Suprapubic skin (tissue), 3 donors: ENCODE data around the gene ETS1.

Experiments
- EP300 ChIP-seq: sonication (generic); formaldehyde crosslinking; IDR thresholded peaks from one replicate; pipeline ENCODE4 v1.6.1; 2017; ENCODE audit warnings: antibody characterized with exemption
- POLR2A ChIP-seq, 2 donors: fragments of 450-650 bp; IDR thresholded peaks; one replicate each; pipeline ENCODE4 v1.6.1; 2017; ENCODE audit warnings: antibody characterized with exemption in 2 of 2, mild to moderate bottlenecking in 2 of 2, moderate library complexity in 2 of 2
- TF ChIP-seq, protein P1 (sequence below), 2 donors: fragments of 200-600 bp in 1 of 2; fragments of 450-650 bp in 1 of 2; sonication (generic) in 1 of 2; IDR thresholded peaks; one replicate each; pipeline ENCODE4 v1.5.1; 2016 to 2019; ENCODE audit warnings: antibody characterized with exemption in 2 of 2, mild to moderate bottlenecking in 1 of 2, moderate library complexity in 1 of 2

DNA sequence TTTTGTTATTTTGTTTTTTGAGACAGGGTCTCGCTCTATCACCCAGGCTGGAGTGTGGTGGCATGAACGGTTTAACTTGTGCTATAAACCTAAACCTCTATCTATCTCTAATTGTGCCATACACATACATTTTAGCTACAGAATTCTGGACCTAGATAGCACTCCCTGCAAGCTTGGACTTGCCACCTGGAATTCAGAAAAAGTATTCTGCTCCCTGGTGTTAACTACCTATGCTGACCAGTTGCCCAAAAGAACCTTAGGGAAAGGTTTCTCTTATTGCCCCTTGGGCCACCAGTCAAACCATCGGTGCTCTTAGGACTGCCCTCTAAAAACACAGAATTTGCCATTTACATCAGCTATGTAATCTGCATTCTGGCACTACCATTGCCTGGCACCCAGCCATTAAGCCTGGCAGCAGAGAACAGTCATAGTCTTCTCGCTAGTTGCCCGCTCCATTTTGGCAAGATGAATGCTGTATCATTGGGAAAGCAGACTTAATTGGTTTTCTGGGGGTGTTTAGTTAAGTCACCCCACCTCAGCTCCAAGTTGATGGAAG lies 55.3 kb downstream of the ETS1 start:
- TF ChIP-seq, protein P1, sequence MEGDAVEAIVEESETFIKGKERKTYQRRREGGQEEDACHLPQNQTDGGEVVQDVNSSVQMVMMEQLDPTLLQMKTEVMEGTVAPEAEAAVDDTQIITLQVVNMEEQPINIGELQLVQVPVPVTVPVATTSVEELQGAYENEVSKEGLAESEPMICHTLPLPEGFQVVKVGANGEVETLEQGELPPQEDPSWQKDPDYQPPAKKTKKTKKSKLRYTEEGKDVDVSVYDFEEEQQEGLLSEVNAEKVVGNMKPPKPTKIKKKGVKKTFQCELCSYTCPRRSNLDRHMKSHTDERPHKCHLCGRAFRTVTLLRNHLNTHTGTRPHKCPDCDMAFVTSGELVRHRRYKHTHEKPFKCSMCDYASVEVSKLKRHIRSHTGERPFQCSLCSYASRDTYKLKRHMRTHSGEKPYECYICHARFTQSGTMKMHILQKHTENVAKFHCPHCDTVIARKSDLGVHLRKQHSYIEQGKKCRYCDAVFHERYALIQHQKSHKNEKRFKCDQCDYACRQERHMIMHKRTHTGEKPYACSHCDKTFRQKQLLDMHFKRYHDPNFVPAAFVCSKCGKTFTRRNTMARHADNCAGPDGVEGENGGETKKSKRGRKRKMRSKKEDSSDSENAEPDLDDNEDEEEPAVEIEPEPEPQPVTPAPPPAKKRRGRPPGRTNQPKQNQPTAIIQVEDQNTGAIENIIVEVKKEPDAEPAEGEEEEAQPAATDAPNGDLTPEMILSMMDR (IDR thresholded peaks at IDR 0.05): no peak
- TF ChIP-seq POLR2A (IDR thresholded peaks at IDR 0.05) (no peak), EP300 (no peak)
